GM19239 (cell line): Measurements from ENCODE around the gene TNPO3.
A peak's percentile ranks its signal among the peaks of the same experiment; 100 is the strongest.
"Not testable (repeated sequence)": the region's sequence is repeated elsewhere in the genome, so short reads cannot be mapped to it uniquely, and the experiment has no call there.

Source experiments
- DNase-seq: peaks from one replicate; pipeline ENCODE4 v3.0.0; 2011; ENCODE audit warnings: low spot score; ENCODE audit not compliant: insufficient read length
- FAIRE-seq: peaks from 2 replicates; lab custom pipeline; 2011; peaks lifted over from hg19 to GRCh38; lab: Jason Lieb, UNC

TNPO3 gene

GRCh38 chr7:129024125-129024524, 30.8 kb downstream of the TNPO3 start:
- peak; percentile 71 for FAIRE-seq
- no peak for DNase-seq

GRCh38 chr7:129021656-129022055, 33.3 kb downstream of the TNPO3 start:
- FAIRE-seq (peak; percentile 53), DNase-seq (no peak)

DNA sequence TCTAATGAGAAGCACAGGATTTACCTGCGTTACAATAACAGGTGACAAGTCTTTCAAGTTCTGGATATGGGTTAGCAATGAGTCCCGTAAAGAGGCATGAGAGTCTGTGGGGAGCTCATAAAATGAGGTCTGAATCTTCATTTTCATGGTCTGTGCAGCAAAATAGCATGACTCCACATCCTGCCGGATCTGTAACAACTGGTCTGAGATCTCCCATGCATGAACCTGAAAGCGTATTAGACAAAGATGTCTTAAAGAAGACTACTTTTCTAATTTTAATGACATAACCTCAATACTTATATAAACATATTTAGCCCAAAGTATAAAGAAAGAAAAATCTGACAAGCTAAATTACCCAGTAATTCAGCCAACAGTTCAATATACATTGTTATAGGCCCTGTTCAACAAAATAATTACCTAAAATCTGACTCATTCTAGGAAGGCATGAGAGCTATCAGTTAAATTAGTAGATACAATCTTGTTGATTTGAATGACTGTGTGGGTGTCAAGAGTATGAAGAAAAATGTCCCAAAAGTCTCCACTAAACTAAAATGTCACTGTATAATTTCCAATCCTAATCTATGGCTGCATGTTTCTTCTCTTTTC, 36.9 kb downstream of the TNPO3 start:
- DNase-seq (no peak), FAIRE-seq (peak; percentile 92)

- FAIRE-seq = no peak
Observed at GRCh38 chr7:129017264-129017663, 37.6 kb downstream of the TNPO3 start.

GRCh38 chr7:129014501-129015101, 40.3 kb downstream of the TNPO3 start:
- DNase-seq (no peak), FAIRE-seq (peak; percentile 47)

More at GRCh38 chr7:129017264-129017663, 37.6 kb downstream of the TNPO3 start:
- DNase-seq = no peak

DNA sequence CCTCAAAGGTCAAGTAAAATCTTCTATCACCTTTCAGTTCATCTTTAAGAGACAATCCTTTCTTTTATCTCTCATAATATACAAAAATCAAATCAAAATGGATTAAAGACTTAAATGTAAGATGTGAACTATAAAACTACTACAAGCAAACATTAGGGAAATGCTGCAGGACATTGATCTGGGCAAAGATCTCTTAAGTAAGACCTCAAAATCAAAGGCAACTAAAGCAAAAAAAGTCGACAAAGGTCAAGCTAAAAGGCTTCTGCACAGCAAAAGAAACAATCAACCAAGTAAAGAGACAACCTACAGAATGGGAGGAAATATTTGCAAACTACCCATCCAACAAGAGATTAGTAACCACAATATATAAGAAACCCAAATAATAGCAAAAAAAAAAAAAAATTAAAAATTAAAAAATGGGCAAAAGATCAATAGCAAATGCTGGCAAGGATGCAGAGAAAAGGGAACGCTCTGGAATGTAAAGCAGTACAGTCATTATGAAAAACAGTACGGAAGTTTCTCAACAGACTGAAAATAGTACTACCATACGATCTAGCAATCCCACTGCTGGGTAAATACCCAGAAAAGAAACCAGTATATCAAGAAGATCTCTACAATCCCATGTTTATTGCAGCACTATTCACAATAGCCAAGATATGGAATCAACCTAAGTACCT, 41.7 kb downstream of the TNPO3 start:
- FAIRE-seq = peak; percentile 89
- DNase-seq = no peak

GRCh38 chr7:129012641-129013040, 42.3 kb downstream of the TNPO3 start:
- FAIRE-seq (no peak), DNase-seq (no peak)

DNA sequence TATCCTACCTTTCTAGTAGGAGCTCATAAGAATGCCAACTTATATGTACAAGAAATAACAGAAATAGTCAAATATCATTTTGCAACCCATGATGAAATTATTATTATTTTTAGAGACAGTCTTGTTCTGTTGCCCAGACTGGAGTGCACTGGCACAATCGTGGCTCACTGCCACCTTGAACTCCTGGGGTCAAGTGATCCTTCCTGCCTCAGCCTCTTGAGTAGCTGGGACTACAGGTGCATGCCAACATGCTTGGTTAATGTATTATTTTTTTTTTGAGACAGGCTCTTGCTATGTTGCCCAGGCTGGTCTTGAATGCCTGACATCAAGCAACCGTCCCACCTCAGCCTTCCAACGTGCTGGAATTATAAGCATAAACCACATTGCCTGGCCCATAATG, 44.8 kb downstream of the TNPO3 start:
- DNase-seq = no peak
- peak; percentile 74 for FAIRE-seq

DNA sequence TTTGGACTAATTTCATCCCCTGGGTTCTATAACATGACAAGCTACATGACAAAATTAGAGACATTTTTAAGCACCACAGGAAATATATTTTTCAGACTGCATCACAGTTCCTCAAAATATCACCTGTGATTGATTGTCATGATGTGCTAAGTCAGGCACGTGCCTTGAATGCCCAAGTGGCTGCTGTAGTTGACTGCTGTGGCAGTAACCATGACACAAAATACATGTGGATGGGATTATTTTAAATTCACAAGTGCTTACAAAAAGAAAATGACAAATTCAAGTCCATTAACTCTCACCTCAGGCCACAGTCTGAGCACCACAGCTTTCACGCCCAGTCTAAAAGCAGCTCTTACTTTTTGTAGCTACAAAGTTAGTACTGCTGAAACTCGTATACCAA, 45.5 kb downstream of the TNPO3 start:
- DNase-seq = peak; percentile 20
- peak; percentile 68 for FAIRE-seq

DNA sequence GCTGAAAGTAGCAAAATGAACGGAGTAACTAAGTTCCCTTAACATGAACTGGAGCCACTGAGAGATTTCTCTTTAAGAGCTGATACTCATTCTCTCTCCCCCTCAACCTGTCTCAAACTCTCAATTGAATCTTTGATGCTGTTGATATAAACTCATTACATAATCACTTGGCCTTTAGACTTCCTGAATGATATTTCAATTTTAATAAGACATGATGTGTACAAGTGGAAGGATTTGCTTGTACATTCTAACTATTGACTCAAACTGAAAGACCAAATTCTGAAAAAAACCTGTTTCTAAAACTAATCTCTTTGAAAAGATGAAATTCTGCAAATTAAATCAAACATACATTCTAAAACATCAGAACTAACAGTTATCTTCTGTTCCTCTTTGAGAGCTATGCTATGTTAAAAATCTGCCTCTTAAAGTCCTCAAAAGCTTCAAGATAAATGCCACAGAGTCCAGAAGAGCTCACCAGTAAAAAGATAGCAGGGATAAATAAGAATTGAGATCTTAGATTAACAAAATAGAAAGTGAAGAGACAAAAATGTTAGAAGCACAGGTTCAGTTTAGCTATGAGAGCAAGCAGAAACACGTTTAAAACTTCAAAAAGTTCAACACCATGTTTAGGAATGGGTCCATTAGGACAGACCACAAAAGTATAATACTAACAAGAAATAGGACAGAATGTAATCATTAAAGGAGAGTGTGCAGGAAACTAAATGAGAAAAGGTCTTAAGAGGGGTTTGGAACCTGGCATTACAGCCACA, 46.1 kb downstream of the TNPO3 start:
- DNase-seq (no peak), FAIRE-seq (peak; percentile 87)

- no peak for DNase-seq
- FAIRE-seq = no peak
Observed at GRCh38 chr7:129007572-129007971, 47.3 kb downstream of the TNPO3 start.

- FAIRE-seq = peak; percentile 56
- DNase-seq = no peak
Observed at GRCh38 chr7:129006636-129007414, 48.1 kb downstream of the TNPO3 start.

DNA sequence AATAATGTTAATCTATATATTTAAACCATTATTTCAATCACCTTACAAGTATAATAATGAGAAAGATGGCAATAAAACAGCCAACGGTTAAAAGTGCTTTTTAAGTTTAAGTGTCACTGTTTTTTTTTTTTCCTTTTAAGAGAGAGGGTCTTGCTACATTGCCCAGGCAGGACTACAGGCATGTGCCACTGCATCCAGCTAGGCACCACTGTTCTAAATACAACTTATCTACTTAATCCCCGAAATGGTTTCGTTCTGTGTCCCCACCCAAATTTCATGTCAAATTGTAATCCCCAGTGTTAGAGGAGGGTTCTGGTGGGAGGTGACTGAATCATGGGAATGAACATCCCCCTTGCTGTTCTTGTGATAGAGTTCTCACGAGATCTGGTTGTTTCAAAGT, 49.7 kb downstream of the TNPO3 start:
- DNase-seq (no peak), FAIRE-seq (peak; percentile 8)

- FAIRE-seq (no peak), DNase-seq (no peak)
Observed at GRCh38 chr7:128997181-128997580, 57.7 kb downstream of the TNPO3 start.

DNA sequence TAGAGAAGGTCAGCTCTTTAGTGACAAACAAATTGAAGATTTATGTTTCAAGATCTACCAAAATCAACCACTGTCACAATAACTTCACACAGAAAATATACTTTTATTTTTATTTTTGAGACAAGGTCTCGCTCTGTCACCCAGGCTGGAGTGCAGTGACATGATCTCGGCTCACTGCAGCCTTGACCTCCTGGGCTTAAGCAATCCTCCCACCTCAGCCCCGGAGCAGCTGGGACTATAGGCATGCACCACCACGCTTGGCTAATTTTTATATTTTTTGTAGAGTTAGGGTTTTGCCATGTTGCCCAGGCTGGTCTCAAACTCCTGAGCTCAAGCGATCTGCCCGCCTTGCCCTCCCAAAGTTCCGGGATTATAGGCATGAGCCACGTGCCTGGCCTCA, 60.4 kb downstream of the TNPO3 start:
- DNase-seq, FAIRE-seq: not testable (repeated sequence)

DNA sequence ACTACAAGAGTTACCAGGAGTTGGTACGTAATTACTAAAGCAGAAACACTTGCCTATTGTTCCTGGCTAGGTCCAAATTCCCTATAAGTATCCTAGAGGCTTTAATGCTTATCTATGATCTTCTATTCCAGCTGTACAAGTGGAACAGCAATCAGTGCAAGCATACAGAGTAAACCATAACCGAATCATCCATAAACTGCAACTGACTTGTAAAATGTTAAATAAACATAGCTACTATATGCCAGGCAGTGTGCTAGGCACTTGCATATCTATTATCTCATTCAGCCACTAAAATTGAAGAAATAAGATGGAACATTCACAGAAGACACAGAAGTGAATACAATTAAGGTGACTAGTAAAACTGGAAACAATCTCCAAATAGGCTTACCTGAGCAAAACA, 61.5 kb downstream of the TNPO3 start:
- FAIRE-seq (no peak), DNase-seq (no peak)

GRCh38 chr7:128989961-128990360, 65.0 kb downstream of the TNPO3 start:
- FAIRE-seq = no peak
- DNase-seq = no peak

DNA sequence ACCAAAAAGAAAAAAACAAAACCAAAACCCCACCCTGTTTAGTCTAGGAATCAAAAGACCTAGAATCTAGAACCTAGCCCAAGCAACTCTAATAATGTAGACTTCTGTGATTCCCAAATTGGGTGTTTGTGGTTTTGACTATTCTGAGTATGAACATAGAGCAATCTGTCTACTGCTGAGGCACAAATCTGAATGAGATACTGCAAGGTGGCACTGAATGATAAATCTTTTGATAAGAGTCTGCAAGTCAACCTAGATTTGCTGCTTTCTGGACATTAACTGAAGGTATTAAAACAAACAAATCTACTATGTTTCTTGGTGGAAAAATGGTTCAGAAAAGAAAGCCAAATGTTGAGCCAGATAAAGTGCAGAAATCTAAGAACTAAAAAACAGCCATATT, 66.5 kb downstream of the TNPO3 start:
- DNase-seq = no peak
- no peak for FAIRE-seq

DNA sequence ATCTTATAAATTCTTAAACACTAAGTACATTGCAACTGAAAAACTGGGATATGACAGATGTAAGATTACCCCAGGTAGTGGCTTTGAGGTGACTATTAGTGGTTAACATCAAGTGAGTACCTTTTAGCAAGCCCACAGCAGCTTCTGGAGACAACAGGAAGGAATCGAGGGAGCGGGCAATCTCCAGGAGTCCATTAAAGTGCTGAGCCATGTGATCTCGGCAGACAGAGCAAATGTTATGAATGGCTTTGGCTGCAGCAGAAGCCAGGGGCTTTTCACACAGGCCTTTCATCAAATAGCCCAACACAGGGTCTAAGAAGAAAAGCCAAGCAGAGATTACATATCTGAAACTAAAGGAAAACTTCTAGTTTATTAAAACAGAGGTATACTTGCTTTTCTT, 68.3 kb downstream of the TNPO3 start:
- DNase-seq (no peak), FAIRE-seq (no peak)

DNA sequence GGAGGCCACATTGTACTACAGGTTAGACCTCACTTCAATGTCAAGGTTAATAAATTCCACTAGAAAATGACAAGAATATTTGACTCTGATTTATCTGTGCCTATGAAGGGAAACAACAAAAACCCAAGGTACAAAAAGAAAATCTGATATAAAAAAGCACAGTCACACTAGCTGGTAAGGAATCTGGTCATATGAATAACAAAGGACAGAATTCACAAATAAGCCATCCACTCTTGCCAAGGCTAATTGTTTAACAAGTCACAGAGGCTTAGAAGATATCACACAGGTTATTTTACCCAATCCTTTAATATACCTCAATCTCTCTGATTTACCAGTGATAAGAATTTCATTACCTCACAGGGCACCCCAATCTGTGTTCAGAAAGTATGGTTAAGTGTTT, 69.3 kb downstream of the TNPO3 start:
- no peak for DNase-seq
- FAIRE-seq = no peak
